Measurements from ENCODE around the gene TRPM2.
A peak's percentile ranks its signal among the peaks of the same experiment; 100 is the strongest.

The TRPM2 gene

GRCh38 chr21:44353191-44353970 lies at the start of gene TRPM2:
TSS of gene TRPM2 (plus strand) at chr21:44353621. CDS start at chr21:44353701, 80 bp downstream.
- peaks cover 18% of the 10 kb centered on the region for H3K27me3 Mint-ChIP-seq (ENCODE audit: low read depth)
- peak within 1 kb of the TSS; percentile 73 for H3K27ac Mint-ChIP-seq
- H3K4me1 Mint-ChIP-seq (ENCODE audit: low read depth), result peaks cover 34% of the 10 kb centered on the region
- H3K4me3 Mint-ChIP-seq, result peak within 1 kb of the TSS; percentile 86
- H3K36me3 Mint-ChIP-seq (ENCODE audit: low read depth), result peaks cover 24% of the 10 kb centered on the region
- DNase-seq (ENCODE audit: low spot score), result no peak
- no peaks in the 10 kb centered on the region for H3K9me3 Mint-ChIP-seq

- H3K9me3 Mint-ChIP-seq, result no peaks in the 10 kb centered on the region
- DNase-seq (ENCODE audit: low spot score), result no peak
- H3K36me3 Mint-ChIP-seq (ENCODE audit: low read depth), result peaks cover 21% of the 10 kb centered on the region
- H3K4me3 Mint-ChIP-seq, result no peak overlapping the region
- no peaks in the 10 kb centered on the region for H3K27me3 Mint-ChIP-seq (ENCODE audit: low read depth)
- no peak overlapping the region for H3K27ac Mint-ChIP-seq
- peaks cover 24% of the 10 kb centered on the region for H3K4me1 Mint-ChIP-seq (ENCODE audit: low read depth)
Measured at GRCh38 chr21:44304011-44304616, 49.3 kb upstream of the TRPM2 start.

DNA sequence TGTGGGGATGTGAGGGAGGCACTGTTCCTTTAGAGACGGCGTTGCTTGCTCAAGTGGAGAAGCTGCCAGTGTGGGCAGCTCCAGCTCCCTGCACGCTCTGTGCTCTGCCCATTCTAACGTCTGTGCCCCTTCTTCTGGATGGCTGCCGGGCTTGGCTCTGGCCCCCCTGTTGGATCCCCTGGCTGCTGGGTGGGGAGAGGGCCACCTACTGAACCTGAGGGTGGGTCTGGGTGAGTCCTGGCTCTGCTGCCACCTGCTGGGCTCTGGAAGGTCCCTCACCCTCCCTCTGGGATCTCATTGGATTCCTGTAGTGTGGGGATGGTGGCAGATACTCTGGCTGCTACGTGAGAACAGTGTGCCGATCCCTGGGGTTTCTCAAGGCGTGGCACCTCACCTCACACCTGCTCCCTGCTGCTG lies 48.5 kb upstream of the TRPM2 start:
- DNase-seq (ENCODE audit: low spot score), result no peak
- Mint-ChIP-seq H3K4me1 (ENCODE audit: low read depth) (peaks cover 20% of the 10 kb centered on the region), H3K4me3 (peak overlapping the region; percentile 53), H3K27me3 (ENCODE audit: low read depth) (no peaks in the 10 kb centered on the region), H3K27ac (peak overlapping the region; percentile 65), H3K36me3 (ENCODE audit: low read depth) (peaks cover 21% of the 10 kb centered on the region), H3K9me3 (no peaks in the 10 kb centered on the region)

GRCh38 chr21:44305691-44306090 lies 47.7 kb upstream of the TRPM2 start:
- H3K9me3 Mint-ChIP-seq, result no peaks in the 10 kb centered on the region
- DNase-seq (ENCODE audit: low spot score), result no peak
- no peak overlapping the region for H3K4me3 Mint-ChIP-seq
- H3K27ac Mint-ChIP-seq, result no peak overlapping the region
- H3K36me3 Mint-ChIP-seq (ENCODE audit: low read depth), result peaks cover 21% of the 10 kb centered on the region
- H3K27me3 Mint-ChIP-seq (ENCODE audit: low read depth), result no peaks in the 10 kb centered on the region
- peaks cover 20% of the 10 kb centered on the region for H3K4me1 Mint-ChIP-seq (ENCODE audit: low read depth)

- Mint-ChIP-seq H3K27me3 (ENCODE audit: low read depth) (no peaks in the 10 kb centered on the region), H3K36me3 (ENCODE audit: low read depth) (peaks cover 26% of the 10 kb centered on the region), H3K4me1 (ENCODE audit: low read depth) (peaks cover 15% of the 10 kb centered on the region), H3K4me3 (no peak overlapping the region), H3K9me3 (no peaks in the 10 kb centered on the region), H3K27ac (no peak overlapping the region)
- no peak for DNase-seq (ENCODE audit: low spot score)
Measured at GRCh38 chr21:44306936-44307704, 46.3 kb upstream of the TRPM2 start.

GRCh38 chr21:44310628-44311507 lies 42.6 kb upstream of the TRPM2 start:
- H3K27me3 Mint-ChIP-seq (ENCODE audit: low read depth), result no peaks in the 10 kb centered on the region
- H3K27ac Mint-ChIP-seq, result peak overlapping the region; percentile 1
- H3K4me1 Mint-ChIP-seq (ENCODE audit: low read depth), result no peaks in the 10 kb centered on the region
- DNase-seq (ENCODE audit: low spot score), result no peak
- H3K4me3 Mint-ChIP-seq, result no peak overlapping the region
- peaks cover 23% of the 10 kb centered on the region for H3K36me3 Mint-ChIP-seq (ENCODE audit: low read depth)
- no peaks in the 10 kb centered on the region for H3K9me3 Mint-ChIP-seq

- no peak for DNase-seq (ENCODE audit: low spot score)
- Mint-ChIP-seq H3K4me1 (ENCODE audit: low read depth) (no peaks in the 10 kb centered on the region), H3K27me3 (ENCODE audit: low read depth) (no peaks in the 10 kb centered on the region), H3K27ac (no peak overlapping the region), H3K36me3 (ENCODE audit: low read depth) (peaks cover 27% of the 10 kb centered on the region), H3K4me3 (no peak overlapping the region), H3K9me3 (no peaks in the 10 kb centered on the region)
Measured at GRCh38 chr21:44312089-44312488, 41.3 kb upstream of the TRPM2 start.

GRCh38 chr21:44312716-44313115 lies 40.7 kb upstream of the TRPM2 start:
- no peak overlapping the region for H3K27ac Mint-ChIP-seq
- H3K36me3 Mint-ChIP-seq (ENCODE audit: low read depth), result peaks cover 27% of the 10 kb centered on the region
- DNase-seq (ENCODE audit: low spot score), result no peak
- no peaks in the 10 kb centered on the region for H3K27me3 Mint-ChIP-seq (ENCODE audit: low read depth)
- H3K9me3 Mint-ChIP-seq, result no peaks in the 10 kb centered on the region
- H3K4me3 Mint-ChIP-seq, result no peak overlapping the region
- no peaks in the 10 kb centered on the region for H3K4me1 Mint-ChIP-seq (ENCODE audit: low read depth)

GRCh38 chr21:44313451-44313850 lies 40.0 kb upstream of the TRPM2 start:
- Mint-ChIP-seq H3K36me3 (ENCODE audit: low read depth) (peaks cover 20% of the 10 kb centered on the region), H3K27me3 (ENCODE audit: low read depth) (no peaks in the 10 kb centered on the region), H3K9me3 (no peaks in the 10 kb centered on the region), H3K27ac (no peak overlapping the region), H3K4me1 (ENCODE audit: low read depth) (no peaks in the 10 kb centered on the region), H3K4me3 (no peak overlapping the region)
- DNase-seq (ENCODE audit: low spot score), result no peak

DNA sequence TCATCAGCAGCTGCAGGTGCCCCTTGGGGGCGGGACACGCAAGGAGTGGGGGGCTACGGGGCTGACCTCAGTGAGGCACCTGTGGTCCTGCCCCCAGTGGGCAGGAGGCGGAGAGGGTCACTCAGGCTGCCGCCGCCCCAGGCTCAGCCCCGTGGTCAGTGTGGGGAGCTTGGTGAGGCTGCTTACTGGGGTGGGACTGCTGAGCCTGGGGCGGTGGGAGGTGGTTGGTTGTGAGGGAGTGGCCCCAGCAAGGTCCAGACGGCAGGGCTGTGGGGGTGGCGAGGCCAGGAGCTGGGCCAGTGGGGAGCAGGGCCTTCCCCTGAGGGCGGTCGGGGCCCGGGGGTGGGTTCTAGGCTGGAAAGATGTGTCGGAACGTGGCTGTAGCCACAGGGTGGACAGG lies 39.3 kb upstream of the TRPM2 start:
- Mint-ChIP-seq H3K4me1 (ENCODE audit: low read depth) (no peaks in the 10 kb centered on the region), H3K27me3 (ENCODE audit: low read depth) (no peaks in the 10 kb centered on the region), H3K9me3 (no peaks in the 10 kb centered on the region), H3K4me3 (no peak overlapping the region), H3K27ac (no peak overlapping the region), H3K36me3 (ENCODE audit: low read depth) (peaks cover 17% of the 10 kb centered on the region)
- DNase-seq (ENCODE audit: low spot score), result no peak

- no peaks in the 10 kb centered on the region for H3K4me1 Mint-ChIP-seq (ENCODE audit: low read depth)
- no peak for DNase-seq (ENCODE audit: low spot score)
- H3K27ac Mint-ChIP-seq, result no peak overlapping the region
- peaks cover 19% of the 10 kb centered on the region for H3K36me3 Mint-ChIP-seq (ENCODE audit: low read depth)
- H3K27me3 Mint-ChIP-seq (ENCODE audit: low read depth), result no peaks in the 10 kb centered on the region
- no peak overlapping the region for H3K4me3 Mint-ChIP-seq
- H3K9me3 Mint-ChIP-seq, result no peaks in the 10 kb centered on the region
Measured at GRCh38 chr21:44314561-44314960, 38.9 kb upstream of the TRPM2 start.

DNA sequence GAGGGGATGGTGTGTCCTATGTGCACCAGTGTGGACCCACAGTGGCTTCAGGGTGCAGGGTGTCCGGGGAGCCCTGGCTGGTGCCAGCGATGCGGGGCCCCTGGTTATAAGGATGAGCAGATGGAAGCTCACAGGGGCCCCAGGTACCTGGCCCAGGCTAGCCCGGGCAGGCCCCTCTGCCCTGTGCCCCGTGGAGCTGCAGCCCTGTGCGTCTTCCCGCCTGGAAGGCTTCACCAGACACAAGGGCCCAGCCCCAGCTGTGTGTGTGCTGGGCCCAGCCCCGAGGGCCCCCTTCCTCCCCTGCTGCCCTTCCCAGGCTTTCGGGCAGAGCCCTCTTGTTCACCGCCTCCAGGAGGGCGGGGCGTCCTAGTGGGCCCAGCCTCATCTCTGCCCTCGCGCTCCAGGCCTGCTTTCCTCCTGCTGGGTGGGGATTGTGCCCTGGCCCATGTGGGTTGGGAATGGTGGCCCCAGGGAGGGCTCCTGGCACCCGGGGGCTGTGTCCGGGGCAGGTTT lies 37.7 kb upstream of the TRPM2 start:
- Mint-ChIP-seq H3K27me3 (ENCODE audit: low read depth) (no peaks in the 10 kb centered on the region), H3K4me3 (no peak overlapping the region), H3K9me3 (no peaks in the 10 kb centered on the region), H3K27ac (no peak overlapping the region), H3K4me1 (ENCODE audit: low read depth) (no peaks in the 10 kb centered on the region), H3K36me3 (ENCODE audit: low read depth) (peaks cover 19% of the 10 kb centered on the region)
- DNase-seq (ENCODE audit: low spot score), result no peak

GRCh38 chr21:44316277-44316900 lies 37.0 kb upstream of the TRPM2 start:
- H3K4me1 Mint-ChIP-seq (ENCODE audit: low read depth), result no peaks in the 10 kb centered on the region
- H3K4me3 Mint-ChIP-seq, result no peak overlapping the region
- DNase-seq (ENCODE audit: low spot score), result no peak
- H3K27ac Mint-ChIP-seq, result no peak overlapping the region
- H3K36me3 Mint-ChIP-seq (ENCODE audit: low read depth), result peaks cover 13% of the 10 kb centered on the region
- H3K9me3 Mint-ChIP-seq, result no peaks in the 10 kb centered on the region
- no peaks in the 10 kb centered on the region for H3K27me3 Mint-ChIP-seq (ENCODE audit: low read depth)
